DMS 273 treated with DMSO at 0.1 percent for 48 hours (cell line): Measurements from ENCODE around the gene ZC3H13.
"Not testable (repeated sequence)": the region's sequence is repeated elsewhere in the genome, so short reads cannot be mapped to it uniquely, and the experiment has no call there.

Experiments used
- DNase-seq: peaks from one replicate; lab custom pipeline; 2025; lab: John Stamatoyannopoulos, UW

The ZC3H13 gene

DNA sequence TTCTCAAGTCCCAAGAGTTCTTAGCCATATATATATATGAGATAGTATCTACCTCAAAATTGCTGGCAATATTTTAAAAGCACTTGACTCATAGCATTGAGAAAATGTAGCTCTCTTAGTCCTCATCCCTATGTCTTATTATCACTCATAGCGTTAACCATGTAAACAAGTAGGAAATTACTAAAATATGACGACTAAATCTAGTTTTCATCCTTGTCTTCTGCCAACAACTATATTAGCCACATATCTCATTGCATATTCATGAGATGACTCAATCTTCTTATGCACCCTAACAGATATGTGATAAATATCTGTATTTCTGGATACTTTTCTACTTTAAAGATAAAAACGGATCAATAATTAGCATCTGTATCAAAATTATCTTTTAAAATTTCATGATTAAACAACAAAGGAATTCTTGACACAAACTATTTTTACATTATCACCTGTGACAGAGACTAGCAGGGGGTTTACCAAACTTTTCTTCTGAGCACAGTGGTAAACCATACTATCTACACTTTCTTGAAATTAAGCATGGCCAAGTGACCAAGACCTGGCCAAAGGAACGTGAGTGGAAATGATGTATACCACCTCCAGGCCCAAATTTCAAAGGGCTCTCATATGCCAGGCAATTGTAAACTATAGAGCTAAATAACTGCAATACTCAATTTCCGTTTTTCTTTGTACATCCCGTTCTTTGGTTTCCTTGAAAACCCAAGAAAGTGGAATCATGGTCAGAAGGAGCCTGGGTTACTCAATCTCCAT is 45.7 kb downstream of the ZC3H13 start:
- no peak for DNase-seq

DNA sequence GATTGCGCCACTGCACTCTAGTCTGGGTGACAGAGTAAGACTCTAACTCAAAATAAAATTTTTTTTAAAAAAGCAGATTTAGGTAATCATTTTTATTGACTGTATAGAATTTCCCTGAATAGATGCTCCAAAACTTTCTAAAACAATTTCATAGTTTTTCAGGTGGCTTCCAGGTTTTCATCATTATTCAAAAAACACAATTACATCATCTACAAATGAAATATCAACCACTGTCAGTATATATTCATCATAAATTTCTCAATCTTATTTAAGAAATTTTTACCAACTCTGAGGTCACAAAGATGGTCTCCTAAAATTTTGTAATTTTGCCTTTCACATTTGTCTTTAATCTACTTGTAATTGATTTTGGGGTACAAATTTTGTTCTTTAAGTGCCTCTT is 48.1 kb downstream of the ZC3H13 start:
- DNase-seq = no peak

DNA sequence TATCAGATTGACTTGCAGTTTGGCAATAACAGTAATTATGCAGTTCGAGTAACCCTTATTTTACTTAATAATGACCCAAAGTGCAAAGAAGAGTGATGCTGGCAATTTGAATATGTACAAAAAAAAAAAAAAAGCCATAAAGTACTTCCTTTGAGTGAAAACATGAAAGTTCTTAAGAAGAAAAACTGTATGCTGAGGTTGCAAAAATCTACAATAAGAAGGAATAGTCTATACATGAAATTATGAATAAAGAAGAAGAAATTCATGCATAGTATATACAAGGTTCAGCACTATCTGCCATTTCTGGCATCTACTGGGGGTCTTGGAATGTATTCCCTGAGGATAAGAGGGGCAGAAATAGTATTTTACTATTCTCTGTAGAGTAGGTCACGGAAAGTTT is 55.9 kb downstream of the ZC3H13 start:
- no peak for DNase-seq

DNA sequence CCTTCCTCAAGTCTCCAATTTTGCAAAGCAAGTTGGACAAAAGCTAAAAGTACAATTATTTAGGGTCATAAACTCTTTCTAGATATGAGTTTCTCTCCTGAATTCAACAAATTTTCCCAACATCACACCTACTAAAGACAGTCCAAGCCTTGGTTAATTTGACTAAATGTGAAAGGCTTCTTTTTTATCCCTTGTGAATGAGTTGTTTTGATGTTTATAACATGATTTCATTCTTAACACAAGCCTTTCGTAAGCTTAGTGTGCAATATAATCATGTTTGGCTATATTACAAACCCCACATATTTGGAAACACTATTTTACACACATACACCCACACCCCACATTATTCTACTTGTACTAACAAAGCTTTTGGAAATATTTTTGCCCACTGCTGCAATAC is 57.3 kb downstream of the ZC3H13 start:
- DNase-seq = no peak

DNA sequence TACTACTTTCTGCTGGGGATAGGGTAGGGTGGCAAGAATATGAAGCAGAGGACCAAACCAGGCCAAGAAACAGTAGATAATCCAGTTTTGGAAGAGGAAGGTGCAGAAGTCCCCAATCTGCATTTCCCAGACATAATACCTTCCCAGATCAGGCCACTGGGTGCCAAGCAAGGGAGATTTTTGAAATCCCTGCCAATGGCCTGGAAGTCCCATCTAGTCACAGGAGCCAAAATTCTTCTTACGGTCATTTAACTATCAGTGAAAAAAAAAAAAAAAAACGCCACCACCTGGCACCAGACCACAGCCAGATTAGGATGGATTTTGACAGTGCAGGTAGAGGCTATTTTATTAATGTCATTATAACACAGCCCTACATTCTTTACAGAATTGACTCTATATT is 57.8 kb downstream of the ZC3H13 start:
- no peak for DNase-seq

DNA sequence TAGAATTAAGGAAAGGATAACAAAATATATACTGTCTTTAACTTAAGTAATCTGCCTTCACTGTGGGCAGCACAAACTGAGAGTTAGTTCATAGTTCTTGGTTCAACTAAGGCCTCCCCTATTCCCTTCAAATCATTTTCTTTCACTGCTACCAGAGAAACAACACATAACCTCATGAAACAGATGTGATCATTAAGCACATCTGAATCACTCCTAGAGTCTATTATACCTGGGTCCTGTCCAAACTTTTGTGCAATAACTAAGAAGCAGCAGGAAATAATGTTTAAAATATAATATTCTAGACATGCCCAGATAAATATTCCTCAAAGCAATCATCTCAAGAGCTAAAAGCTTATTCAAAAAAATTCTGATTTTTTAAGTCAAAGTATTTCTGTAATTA is 62.9 kb downstream of the ZC3H13 start:
- no peak for DNase-seq

DNA sequence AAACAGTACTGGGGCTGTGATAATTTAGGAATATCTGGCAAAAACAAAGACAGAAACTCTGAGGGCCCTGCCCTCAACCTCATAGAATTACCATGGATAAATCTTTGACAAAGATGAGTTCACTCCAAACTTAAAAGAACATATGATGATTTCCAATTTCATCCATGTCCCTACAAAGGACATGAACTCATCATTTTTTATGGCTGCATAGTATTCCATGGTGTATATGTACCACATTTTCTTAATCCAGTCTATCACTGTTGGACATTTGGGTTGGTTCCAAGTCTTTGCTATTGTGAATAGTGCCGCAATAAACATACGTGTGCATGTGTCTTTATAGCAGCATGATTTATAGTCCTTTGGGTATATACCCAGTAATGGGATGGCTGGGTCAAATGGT is 71.4 kb downstream of the ZC3H13 start:
- DNase-seq = not testable (repeated sequence)

DNA sequence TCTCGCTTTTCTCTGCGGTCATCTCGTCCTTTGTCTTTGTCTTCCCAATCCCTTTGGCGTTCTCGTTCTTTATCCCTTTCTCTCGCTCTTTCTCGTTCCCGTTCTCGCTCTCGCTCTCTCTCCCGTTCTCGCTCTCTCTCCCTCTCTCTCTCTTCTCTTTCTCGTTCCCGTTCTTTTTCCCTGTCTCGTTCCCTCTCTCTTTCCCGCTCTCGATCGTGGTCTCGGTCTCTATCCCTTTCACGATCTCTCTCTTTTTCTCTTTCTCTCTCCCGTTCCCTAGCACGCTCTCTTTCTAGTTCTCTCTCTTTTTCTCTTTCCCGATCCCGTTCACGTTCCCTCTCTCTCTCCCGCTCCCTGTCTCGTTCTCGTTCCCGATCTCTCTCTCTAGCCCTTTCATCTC is 77.2 kb downstream of the ZC3H13 start:
- DNase-seq = no peak

DNA sequence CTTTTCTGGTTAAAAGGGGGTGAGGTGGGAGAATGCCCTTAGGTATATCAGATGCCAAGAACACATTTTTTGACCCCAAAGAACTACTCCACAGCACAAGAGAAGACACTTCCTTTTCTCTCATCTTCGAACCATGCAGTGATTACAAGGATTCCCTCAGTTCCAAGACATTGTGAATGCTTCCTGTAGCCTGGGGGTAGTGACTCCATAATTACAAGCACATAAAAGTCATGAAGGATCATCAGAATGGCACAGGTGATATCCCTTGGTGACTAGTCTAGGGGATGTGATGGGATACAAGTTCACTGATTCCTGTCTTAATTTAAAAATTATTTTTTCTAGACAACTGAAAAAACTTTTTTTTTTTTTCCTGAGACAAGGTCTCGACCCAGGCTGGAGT is 78.0 kb downstream of the ZC3H13 start:
- DNase-seq = no peak

DNA sequence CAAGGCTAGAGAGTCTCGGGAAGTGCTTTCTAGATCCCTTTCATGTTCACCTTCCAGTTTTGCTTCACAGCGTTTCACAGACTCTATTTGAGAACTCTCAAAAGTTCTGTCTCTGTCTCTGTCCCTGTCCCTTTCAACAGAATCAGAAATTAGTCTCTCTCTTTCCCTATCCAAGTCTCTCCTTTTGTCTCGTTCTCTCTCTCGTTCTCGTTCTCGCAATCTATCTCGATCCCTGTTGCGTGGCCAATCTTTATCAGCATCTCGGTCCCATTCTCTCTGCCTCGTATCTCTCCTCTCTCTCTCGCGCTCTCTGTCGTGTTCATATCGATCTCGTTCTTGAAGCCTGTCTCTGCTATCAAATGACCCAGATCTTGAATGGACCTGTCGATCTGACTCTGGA is 85.0 kb downstream of the ZC3H13 start:
- no peak for DNase-seq

DNA sequence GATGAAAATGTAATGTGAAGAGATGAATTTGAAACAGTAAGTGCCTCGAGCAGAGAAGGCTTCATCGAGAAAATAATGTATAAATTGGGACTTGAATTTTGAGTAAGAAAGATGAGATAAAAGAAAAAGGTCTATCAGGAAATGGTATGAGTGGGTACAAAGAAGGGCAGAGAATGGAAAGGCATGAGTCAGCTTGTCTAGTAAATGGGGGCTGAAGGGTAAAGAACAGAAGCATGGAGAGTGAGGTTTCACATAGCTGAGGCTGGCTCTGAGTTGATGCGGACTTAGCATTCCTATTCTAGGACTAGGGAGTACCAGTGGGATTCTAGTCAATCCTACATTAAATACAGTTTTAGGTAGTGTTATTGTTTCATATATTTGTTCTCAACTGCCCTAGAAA is 85.8 kb downstream of the ZC3H13 start:
- DNase-seq = no peak

DNA sequence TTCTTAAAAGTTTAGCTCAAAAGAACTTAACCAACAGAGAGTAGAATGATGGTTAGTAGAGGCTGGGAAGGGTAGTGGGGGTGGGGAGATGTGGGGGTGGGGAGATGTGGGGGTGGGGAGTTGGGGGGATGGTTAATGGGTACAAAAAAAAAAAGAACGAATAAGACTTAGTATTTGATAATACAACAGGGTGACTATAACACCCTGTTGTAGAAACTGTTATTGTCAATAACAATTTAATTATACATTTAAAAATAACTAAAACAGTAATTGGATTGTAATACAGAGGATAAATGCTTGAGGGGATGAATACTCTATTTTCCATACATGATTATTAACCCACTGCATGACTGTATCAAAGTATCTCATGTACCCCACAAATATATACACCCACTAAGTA is 91.1 kb downstream of the ZC3H13 start:
- DNase-seq = no peak

DNA sequence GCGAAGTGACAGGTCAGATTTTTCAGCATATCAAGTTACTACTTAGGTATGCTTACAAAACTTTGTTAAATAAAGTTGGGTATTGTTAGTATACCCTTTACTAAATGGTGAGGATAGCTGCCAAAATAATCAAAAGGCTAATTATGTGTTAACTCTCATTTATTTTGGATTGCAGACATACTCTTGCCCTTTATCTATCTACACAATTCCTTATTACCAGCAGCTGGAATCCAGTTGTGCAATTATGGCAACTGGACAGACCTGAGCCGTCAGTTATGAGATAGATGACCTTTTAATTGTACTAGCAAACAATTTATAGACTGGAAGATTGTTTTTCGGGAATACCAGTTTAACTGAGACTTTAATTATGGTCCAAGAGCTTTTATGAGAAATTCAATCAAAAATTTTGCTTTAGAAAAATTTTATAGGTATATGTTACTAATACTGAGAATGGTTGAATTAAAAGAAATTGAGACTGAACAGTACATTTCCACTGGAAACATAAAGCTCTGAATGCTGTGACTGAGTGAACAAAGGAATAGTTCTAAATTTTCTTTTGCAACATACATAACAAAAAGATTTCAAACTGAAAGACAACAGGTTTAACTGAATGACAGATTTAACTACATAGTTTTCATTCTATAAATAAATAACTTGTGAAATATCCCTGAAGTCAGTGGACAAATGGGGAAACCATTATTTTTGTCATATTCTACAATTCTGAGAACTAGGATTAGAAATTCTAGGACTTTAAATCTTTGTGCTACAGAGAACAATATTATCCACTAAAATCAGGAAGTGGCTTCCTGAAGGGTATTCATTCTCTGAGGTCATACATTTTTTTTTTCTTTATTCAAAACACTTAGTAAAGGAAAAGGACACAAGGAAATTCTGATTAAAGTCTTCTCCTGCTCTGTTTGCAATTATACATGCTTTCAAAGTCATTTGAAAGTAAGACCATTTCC is 97.4 kb downstream of the ZC3H13 start:
- DNase-seq = no peak

DNA sequence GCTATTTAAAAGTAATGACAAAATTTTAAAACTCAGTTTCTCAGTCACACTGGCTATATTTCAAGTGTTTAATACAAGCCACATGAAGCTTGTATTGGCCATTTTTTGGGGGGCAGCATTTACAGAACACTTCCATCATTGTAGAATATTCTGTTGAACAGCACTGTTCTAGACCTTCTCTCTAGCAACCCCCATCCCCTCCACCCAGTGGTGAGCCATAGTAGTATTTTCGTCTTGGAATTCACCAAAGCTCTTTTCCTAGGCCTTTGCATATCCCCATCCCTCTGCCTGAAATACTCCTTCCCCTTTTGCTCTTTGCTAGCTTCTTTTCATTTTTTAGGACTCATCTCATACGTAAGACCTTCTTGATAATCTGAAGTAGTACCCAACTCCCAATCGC is 99.5 kb downstream of the ZC3H13 start:
- DNase-seq = no peak

DNA sequence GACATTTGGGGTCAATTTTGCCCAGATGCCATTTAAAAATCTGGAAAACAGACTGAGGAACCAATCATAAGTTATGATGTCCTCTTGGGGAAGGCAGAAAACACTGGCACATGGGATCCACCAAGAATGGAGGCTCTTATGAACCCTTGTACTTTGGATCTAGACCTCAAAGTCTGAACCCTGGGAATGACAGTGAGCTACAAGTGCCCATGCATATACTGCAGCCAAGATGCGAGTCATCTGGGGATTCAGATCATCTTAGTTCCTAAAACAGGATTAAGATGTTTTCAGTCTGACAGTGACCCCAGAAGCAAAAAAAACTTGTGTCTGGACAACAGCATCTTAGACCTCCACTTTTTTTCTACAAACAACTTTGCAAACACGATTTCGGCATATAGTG is 100.8 kb downstream of the ZC3H13 start:
- DNase-seq = no peak

DNA sequence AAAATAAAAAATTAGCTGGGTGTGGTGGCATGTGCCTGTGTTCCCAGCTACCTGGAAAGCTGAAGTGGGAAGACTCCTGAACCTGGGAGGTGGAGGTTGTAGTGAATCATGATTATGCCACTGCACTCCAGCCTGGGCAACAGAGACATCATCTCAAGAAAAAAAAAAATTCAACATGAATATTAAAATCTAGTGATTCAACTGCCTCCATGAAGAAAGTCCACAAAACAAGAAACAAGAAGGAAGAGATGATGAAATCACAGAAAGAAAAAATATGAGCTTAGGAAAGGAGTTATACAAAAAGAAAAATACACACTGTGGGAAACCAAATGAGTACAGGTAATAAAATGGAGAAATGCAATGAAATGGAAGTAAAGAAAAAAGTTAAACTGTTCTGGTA is 101.4 kb downstream of the ZC3H13 start:
- no peak for DNase-seq

DNA sequence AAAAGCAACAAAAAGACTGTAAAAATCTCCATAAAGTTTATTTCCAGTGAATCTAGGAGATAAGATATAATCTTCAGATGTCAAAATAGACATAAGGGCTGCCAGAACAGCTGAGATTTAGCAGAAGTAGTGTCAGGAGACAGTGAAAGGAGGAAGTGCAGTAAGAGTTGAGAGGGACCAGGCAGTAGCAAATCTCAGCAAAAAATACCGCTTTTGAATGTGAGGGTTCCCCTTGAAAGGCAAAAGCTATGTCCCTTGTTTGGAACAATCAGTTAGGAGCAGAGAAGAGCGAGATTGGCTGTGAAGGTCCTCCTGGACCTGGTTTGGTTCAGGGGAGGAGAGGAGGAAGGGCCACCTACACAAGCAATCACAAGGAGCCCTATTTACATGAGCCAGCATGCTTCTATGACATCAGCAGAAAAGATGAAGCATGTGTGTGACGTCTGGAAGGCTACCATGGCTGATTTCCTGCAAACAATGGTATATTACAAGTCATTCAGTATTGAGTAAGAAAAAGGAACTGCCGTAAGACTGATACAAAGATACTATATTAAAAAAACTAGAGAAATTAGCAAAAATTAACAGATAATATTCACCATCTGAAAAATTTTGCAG is 102.1 kb downstream of the ZC3H13 start:
- no peak for DNase-seq

DNA sequence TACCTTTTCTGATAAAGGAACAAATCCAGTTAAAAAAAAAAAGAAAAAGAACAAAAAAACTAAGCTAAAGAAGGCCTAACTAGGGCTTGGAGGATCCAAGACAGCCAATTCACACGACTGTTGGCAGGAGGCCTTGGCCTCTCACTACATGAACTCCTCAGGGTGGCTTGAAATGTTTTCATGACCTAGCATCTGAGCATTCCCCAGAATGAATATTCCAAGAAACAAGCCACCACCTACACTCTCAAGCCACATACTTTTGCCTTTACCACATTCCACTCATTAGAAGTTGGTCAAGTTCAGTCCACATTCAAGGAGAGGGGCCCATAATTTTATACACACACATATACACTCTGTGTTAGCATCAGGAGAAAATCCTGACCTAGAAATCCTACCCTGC is 103.4 kb downstream of the ZC3H13 start:
- DNase-seq = no peak

DNA sequence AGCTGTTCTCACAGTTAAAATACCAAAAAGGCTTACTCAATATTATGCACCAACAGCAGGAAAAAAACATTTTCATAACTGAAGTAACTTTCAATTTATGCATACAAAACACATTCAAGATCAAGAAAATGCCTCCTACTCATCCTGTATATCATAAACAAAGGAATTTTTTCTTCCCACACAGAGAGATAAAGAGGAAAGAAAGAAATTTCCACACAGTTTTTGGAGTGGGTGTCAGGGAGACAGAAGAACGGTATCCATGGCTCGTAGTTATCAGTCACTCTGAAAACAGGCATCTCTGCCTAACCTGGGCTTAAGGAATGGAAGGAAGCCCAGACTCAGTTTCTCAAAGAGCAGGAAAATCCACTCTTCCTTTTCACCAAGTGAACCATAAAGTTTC is 108.6 kb downstream of the ZC3H13 start:
- no peak for DNase-seq

DNA sequence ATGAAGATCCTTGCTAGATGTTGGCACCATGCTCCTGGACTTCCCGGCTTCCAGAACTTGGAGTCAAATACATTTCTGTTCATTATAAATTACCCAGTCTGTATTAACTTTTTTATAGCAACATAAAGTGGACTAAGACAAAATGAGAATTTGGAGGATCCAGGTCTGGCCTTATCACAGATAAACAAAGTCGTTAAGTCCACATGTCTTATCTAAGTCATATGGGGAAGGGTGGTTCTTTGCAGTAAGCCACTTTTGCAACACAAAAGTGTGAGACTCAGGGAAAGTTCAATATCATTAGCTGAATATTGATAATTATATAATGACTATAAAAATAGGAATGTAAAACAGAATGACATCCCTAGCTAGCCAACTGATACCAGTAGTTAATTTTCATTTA is 109.4 kb downstream of the ZC3H13 start:
- no peak for DNase-seq

DNA sequence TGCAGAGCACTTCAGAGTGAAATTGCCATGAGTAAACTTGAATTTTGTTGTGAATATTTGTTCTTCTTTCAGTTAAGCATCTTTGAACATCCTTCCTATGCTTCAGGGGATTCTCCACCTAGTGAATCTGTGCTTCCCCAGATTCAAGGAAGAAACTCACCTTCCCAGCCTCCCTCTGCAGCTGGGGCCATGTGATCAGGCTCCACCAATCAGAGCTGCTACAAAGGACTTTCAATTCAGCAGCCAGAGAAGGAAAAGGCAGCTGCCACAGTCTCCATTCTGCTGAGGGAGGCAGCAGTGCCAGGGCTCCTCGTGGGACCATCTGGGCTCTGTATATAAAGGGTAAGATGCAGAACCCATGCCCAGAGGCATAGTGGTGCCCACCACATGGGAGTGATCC is 111.3 kb downstream of the ZC3H13 start:
- DNase-seq = no peak

DNA sequence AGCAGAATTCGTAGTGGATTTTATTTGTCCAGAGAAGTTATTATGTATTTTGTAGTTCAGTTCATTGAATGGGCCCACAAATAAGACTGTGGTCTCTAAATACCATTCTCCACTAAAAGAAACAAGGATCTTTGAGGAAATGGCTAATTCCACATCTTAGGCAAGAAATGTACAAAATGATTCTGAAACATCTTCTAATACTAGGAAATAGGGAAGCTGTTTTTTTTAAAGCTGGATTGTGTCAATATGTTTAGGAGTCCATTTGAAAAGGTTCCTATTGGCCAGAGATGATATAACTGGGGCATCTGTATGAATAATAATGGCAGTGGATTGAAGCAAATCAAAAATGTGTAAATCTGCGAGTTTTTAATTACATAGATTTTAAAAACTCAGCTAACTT is 112.5 kb downstream of the ZC3H13 start:
- no peak for DNase-seq

DNA sequence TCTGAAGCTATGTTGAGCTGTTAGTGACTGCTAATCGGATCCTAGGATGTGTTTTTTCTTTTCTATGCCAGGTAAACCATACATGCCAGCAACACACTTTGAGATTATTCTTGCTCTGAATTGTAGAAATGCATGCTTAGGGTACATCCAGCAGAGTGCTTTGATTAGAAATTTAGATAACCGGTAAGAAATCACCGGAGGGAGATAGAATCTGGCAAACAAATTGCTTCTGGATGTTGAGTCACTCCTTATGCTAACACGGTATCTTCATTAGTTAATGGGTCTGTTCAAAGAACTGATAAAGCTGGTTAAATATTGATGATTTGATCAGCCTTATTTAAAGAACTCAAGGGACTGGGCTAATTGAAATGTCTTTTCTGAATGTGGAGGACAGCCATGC is 115.9 kb downstream of the ZC3H13 start:
- no peak for DNase-seq
